Activated T-cell treated with anti-CD3 and anti-CD28 coated beads for 4 hours (primary cell): ENCODE measurements around the gene NPW.

Experiments
- DNase-seq: peaks from one replicate; pipeline ENCODE4 v3.0.0-alpha.2; 2020

Gene NPW

GRCh38 chr16:1984347-1985225 is 35.0 kb upstream of the NPW start:
- no peak for DNase-seq

- DNase-seq: no peak
Measured at GRCh38 chr16:1985466-1986150, 34.0 kb upstream of the NPW start.

DNA sequence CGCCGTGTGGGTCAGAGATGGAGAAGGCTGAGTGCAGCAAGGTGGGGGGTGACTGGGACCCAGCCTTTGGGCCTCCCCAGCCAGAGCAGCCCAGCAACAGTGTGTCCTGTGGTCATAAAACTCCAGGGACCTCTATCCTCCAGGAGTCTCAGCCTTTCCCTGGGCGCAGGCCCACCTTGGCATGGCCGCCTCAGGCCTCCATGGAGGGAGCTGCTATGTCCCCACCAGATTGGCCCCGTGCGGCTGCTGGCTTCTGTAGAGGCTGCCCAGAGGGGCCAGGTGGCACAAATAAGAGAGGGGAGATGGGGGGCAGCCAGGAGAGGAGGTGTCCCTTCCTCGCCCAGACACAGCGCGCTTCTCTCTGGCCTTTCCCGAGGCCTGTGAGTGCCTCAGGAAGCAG is 32.4 kb upstream of the NPW start:
- no peak for DNase-seq

- no peak for DNase-seq
Measured at GRCh38 chr16:1989209-1990100, 30.1 kb upstream of the NPW start, which contains the start of gene SYNGR3. Gene SYNGR3 (plus strand): TSS chr16:1989970. CDS start chr16:1990103, 133 bp downstream.

DNA sequence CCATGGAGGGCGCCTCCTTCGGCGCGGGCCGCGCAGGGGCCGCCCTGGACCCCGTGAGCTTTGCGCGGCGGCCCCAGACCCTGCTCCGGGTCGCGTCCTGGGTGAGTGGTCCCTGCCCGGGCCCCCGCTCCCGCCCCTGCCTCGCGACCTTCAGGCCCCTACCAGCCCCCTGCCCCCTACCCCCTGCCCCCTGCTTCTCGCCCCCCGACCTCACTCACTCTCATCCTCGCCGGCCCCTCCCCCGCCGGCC is 29.6 kb upstream of the NPW start:
- DNase-seq: no peak

- no peak for DNase-seq
Measured at GRCh38 chr16:1990351-1991134, 29.0 kb upstream of the NPW start.

GRCh38 chr16:1991135-1991551 is 28.4 kb upstream of the NPW start:
- no peak for DNase-seq

GRCh38 chr16:1991588-1991947 is 28.0 kb upstream of the NPW start:
- no peak for DNase-seq

GRCh38 chr16:1991948-1992703 is 27.5 kb upstream of the NPW start:
- peak; percentile 99 for DNase-seq

DNA sequence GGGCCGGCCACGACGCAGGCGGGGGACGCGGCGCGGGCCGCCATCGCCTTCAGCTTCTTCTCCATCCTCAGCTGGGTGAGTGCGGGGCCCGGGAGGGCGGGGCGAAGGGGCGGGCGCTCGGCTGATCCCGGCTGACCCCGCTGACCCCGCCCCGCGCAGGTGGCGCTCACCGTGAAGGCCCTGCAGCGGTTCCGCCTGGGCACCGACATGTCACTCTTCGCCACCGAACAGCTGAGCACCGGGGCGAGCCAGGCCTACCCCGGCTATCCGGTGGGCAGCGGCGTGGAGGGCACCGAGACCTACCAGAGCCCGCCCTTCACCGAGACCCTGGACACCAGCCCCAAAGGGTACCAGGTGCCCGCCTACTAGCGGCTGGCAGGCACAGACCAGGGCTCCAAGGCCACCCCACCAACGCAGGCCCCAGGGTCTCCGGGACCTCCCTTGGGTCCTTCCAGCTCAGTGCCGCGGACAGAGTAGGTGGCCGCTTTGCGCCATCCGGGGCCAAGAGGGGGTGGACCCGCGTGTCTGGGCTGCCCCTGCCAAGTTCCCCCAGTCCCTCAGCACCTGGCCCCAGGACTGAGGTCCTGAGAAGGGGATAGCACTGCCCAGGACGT is 26.8 kb upstream of the NPW start:
- no peak for DNase-seq

GRCh38 chr16:1993731-1994131 is 25.9 kb upstream of the NPW start:
- no peak for DNase-seq

DNA sequence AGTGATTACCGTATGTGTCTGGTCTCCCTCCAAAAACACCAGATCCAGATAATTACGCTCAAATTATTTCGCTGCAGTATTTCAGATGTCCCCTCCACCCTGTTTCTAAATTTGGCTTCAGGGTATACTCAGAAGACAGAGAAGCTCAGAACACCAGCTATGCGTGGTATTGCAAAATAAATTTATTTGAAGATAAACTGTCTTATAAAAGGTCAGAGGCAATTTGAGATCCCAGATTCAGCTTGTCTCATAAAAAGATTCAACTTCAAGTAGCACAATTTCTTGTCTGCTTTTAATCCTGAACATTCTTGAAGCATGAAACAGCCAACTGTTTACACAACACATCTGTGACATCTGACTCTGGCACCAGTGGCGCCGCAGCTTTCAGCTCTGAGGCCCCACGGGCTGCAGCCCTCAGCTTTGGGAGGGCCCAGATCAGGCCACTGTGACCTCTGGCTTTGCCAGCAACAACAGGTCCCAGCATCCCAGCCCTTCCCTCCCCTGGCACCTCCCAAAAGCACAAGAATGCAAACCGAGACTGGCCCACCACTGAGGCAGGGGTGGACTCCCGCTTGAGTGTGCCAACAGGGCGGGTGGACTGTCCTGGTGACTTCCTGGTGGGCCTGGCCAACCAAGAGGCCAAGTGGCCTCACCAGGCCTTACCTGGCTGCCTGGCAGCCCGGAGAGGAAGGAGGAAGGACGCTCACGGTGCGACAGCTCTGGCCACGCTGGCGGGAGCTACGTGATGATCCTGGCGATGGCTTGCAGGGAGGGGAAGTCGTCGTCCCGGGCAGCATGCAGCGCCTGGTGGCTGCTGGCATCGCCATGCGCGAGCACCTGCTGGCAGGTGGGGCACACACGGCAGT is 21.9 kb upstream of the NPW start:
- no peak for DNase-seq

- DNase-seq: no peak
Measured at GRCh38 chr16:1998360-1998835, 21.2 kb upstream of the NPW start.

GRCh38 chr16:1998852-1999801 is 20.5 kb upstream of the NPW start:
- DNase-seq: no peak

DNA sequence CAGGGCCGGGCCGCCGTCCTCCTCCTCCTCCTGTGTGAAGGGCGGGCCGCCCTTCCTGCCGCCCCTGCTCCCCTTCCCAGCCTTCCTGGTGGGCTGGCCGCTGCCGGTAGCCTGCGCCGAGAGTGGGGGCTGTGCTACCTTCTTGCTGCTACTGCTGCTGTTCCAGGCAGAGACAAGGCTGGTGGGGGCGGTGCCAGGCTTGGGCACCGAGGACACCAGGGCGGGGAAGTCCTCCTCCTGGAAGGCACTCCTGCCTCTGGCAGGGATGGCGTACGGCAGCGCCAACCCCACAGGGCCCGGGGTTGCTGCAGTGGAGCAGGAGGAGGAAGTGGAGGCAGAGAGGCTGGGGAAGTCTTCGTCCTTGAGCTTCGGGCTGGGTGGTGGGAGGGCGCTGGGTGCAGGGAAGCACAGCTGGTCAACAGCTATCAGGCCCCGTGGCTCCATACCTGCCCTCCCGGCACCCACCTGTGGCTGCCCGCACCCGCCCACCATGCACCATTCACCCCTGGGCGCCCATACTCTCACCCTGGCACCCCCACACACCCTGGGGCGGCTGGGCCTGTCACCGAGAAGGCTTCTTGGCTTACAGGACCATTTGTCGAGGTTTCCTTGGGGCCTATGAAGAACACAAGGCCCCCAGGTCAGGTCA is 19.6 kb upstream of the NPW start:
- DNase-seq: no peak

- DNase-seq: no peak
Measured at GRCh38 chr16:2001035-2001434, 18.6 kb upstream of the NPW start.

- no peak for DNase-seq
Measured at GRCh38 chr16:2001456-2002355, 17.9 kb upstream of the NPW start.
